Dendritic cell treated with granulocyte-macrophage colony-stimulating factor and Interleukin-4, amounts not matched to agents 40 ng/mL and 50 ng/mL, for 4 days (primary cell): Measurements from ENCODE around the gene OR56A3.

ENCODE experiments used
- H3K27ac Mint-ChIP-seq: one replicate; pipeline ENCODE4 v1.8.0; 2022; ENCODE audit warnings: mild to moderate bottlenecking, mixed read lengths
- H3K27me3 Mint-ChIP-seq: one replicate; pipeline ENCODE4 v1.8.0; 2022; ENCODE audit warnings: mild to moderate bottlenecking, mixed read lengths
- H3K36me3 Mint-ChIP-seq: one replicate; pipeline ENCODE4 v1.8.0; 2022; ENCODE audit warnings: low read depth, mixed read lengths
- H3K4me1 Mint-ChIP-seq: one replicate; pipeline ENCODE4 v1.8.0; 2022; ENCODE audit warnings: low read depth, mixed read lengths
- H3K4me3 Mint-ChIP-seq: one replicate; pipeline ENCODE4 v1.8.0; 2022; ENCODE audit warnings: mild to moderate bottlenecking, moderate library complexity, mixed read lengths
- H3K9me3 Mint-ChIP-seq: one replicate; pipeline ENCODE4 v1.8.0; 2022; ENCODE audit warnings: mixed read lengths
- intact Hi-C: fragments of 100-400 bp; cut with micrococcal nuclease; formaldehyde crosslinking; loops from one replicate; pipeline ENCODE4 v1.15.0; 2022

Gene OR56A3

DNA sequence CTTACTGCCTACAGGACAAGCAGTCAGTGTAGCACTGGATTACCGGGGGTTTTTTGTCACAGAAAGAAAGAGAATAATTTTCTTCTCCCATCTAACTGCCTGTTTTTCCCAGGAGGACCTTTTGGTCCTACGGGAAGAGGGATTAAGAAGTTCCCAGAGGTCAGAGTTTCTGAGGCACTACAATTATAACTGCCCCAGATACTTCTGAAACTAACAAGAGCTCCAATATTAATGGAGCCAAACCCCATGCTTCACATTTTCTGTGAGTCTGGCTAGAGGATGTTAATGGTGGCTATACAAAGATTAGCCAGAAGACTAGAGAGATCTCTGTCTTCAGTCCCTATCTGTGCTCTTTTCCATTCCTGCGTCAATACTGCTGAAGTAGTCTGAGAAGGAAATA is at the start of gene OR56A3:
TSS of gene OR56A3 (plus strand) at position 301 of the 400 bp plus-strand sequence. CDS start 5,096 bp downstream, outside the sequence.
- Mint-ChIP-seq H3K4me1 (no peaks in the 10 kb centered on the region), H3K27ac (no peak within 1 kb of the TSS), H3K4me3 (no peak within 1 kb of the TSS), H3K9me3 (peaks cover 21% of the 10 kb centered on the region), H3K36me3 (no peaks in the 10 kb centered on the region), H3K27me3 (no peaks in the 10 kb centered on the region)
- intact Hi-C loops = no loop called here

DNA sequence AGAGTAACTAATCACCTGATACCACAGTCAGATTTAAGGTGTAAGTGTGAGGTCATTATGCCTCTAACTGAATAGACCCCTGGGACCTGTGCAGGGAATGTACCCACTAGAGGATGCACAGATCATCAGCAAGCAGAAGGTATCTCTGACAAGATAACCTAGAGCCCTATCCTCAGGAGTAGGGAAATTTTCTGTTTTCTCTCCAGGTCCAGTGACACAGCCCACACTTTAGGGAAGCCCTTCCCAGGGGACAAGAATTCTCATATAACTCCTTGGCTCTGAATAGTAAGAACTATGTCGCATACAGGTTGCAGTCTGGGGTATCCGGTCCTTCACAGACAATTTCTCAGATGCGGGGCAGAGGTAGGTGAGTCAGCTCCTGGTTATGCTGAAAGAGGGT is 49.1 kb upstream of the OR56A3 start, which contains the start of gene OR52E5:
TSS of gene OR52E5 (plus strand) at position 301 of the 400 bp plus-strand sequence. CDS start 7,569 bp downstream, outside the sequence.
- intact Hi-C loops = loop anchor here (5.0 to 10.0 kb wide), 2 partner anchors 298 to 691 kb away; partner anchors contain the start of genes OR51V1 and TRIM6
- Mint-ChIP-seq H3K4me1 (no peaks in the 10 kb centered on the region), H3K9me3 (no peaks in the 10 kb centered on the region), H3K4me3 (no peak within 1 kb of the TSS), H3K27me3 (peaks cover 2% of the 10 kb centered on the region), H3K36me3 (no peaks in the 10 kb centered on the region), H3K27ac (no peak within 1 kb of the TSS)

DNA sequence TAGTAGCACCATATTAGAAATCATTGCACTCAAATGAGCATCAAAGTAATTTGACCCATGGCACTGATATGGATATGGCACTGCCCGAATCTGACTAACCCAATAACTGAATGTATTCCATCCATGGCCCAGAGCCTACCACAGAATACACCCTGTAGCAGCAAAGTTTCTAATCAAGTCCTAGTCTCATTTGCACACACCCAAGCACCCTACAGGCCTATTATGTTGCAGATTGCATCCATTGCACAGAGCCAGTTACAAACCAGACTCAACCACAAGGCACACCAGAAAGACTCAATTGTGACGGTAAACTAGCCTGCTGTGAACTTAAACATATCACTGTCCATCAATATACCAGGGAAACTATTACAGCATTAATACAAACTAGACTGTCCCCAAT is 42.5 kb upstream of the OR56A3 start:
- no peak overlapping the region for H3K4me3 Mint-ChIP-seq
- intact Hi-C loops = loop anchor here (10.0 kb wide), 1 partner anchor 305 kb away; the partner anchor contains the start of gene TRIM6
- no peaks in the 10 kb centered on the region for H3K36me3 Mint-ChIP-seq
- H3K9me3 Mint-ChIP-seq = no peaks in the 10 kb centered on the region
- no peaks in the 10 kb centered on the region for H3K27me3 Mint-ChIP-seq
- H3K27ac Mint-ChIP-seq = no peak overlapping the region
- no peaks in the 10 kb centered on the region for H3K4me1 Mint-ChIP-seq

DNA sequence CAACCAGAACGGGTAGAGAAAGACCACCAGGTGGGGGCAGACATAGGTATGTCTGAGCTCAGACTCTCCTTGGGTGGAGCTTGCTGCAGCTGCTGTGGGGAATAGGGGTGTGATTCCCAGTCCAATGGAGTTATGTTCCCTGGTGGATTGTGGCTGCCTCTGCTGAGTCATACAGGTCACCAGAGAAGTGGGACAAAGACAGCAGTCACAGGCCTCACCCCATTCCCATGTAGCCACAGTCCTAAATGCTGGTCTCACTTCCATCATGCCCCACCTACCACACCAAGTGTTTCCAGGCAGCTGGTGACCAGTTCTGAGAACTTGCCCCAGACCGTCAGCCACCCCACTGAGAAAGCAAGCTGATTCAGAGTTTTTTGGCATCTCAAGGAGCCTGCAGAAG is 31.5 kb upstream of the OR56A3 start:
- Mint-ChIP-seq H3K27ac (no peak overlapping the region), H3K27me3 (no peaks in the 10 kb centered on the region), H3K4me3 (no peak overlapping the region), H3K4me1 (no peaks in the 10 kb centered on the region), H3K36me3 (no peaks in the 10 kb centered on the region), H3K9me3 (no peaks in the 10 kb centered on the region)
- intact Hi-C loops = no loop called here

DNA sequence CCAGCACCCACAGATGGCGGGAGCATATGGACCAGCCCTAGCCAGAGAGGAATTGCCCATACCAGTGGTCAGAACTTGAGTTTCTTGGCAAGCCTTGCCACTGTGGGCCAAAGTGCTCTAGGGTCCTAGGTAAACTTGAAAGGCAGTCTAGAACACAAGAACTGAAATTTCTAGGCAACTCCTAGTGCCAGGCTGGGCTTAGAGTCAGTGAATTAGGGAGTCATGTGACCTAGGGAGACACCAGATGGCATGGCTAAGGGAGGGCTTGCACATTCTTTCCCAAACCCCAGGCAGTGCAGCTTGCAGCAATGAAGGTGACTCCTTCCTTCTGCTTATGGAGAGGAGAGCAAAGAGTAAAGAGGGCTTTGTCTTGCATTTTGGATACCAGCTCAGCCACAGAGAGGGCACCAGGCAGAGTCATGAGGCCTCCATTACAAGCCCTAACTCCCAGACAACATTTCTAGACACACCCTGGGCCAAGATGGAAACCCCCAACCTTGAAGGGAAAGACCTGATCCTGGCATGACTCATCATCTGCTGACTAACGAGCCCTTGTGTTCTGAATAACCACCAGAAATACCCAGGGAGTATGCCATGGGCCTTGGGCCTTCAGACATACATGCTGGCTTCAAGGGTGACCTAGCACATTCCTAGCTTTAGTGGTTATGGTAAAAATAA is 19.2 kb upstream of the OR56A3 start:
- no peak overlapping the region for H3K4me3 Mint-ChIP-seq
- intact Hi-C loops = no loop called here
- no peak overlapping the region for H3K27ac Mint-ChIP-seq
- no peaks in the 10 kb centered on the region for H3K27me3 Mint-ChIP-seq
- H3K9me3 Mint-ChIP-seq = peaks cover 17% of the 10 kb centered on the region
- no peaks in the 10 kb centered on the region for H3K36me3 Mint-ChIP-seq
- no peaks in the 10 kb centered on the region for H3K4me1 Mint-ChIP-seq

DNA sequence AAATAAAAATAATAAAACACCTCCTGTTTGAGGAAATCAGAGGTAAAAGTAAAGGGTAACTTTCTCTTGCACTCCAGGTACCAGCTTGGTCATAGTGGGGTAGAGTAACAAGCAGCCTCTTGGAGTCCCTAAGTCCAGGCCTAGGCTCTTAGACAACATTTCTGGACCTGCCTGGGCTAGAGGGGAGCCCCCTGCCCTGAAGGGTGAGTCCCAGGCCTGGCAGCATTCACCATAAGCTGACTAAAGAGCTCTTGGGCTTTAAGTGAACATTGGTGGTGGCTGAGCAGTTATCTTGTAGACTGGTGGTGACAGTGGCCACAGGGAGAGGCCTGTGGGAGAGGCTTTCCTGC is 18.6 kb upstream of the OR56A3 start:
- Mint-ChIP-seq H3K9me3 (peaks cover 22% of the 10 kb centered on the region), H3K4me3 (no peak overlapping the region), H3K27me3 (no peaks in the 10 kb centered on the region), H3K36me3 (no peaks in the 10 kb centered on the region), H3K27ac (no peak overlapping the region), H3K4me1 (no peaks in the 10 kb centered on the region)
- intact Hi-C loops = no loop called here

DNA sequence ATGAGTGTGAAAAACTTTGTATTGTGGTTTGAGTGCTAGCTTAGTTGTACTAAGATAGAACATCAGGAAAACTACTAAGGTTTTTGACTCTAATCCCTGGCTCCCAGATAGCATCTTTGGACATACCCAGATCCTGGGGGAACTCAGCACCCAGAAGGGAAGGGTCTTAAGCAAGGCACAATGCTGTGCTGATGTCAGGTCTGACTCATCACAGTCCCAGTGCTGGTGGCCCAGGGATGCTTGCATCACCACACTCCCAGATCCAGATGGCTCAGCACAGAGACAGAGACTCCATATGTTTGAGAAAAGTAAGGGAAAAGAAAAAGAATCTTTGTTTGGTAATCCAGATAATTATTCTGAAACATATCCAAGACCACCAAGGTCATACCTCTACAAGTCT is 18.3 kb upstream of the OR56A3 start:
- Mint-ChIP-seq H3K36me3 (no peaks in the 10 kb centered on the region), H3K9me3 (peaks cover 22% of the 10 kb centered on the region)

GRCh38 chr11:5928271-5928670 is 13.8 kb upstream of the OR56A3 start:
- no peaks in the 10 kb centered on the region for H3K4me1 Mint-ChIP-seq
- no peak overlapping the region for H3K4me3 Mint-ChIP-seq
- H3K27me3 Mint-ChIP-seq = no peaks in the 10 kb centered on the region
- intact Hi-C loops = no loop called here
- peaks cover 54% of the 10 kb centered on the region for H3K9me3 Mint-ChIP-seq
- H3K36me3 Mint-ChIP-seq = no peaks in the 10 kb centered on the region
- H3K27ac Mint-ChIP-seq = no peak overlapping the region

More for the DNA sequence above, 18.3 kb upstream of the OR56A3 start:
- H3K4me3 Mint-ChIP-seq = no peak overlapping the region
- H3K4me1 Mint-ChIP-seq = no peaks in the 10 kb centered on the region
- intact Hi-C loops = no loop called here
- H3K27ac Mint-ChIP-seq = no peak overlapping the region
- no peaks in the 10 kb centered on the region for H3K27me3 Mint-ChIP-seq

GRCh38 chr11:5928811-5929210 is 13.2 kb upstream of the OR56A3 start:
- peaks cover 58% of the 10 kb centered on the region for H3K9me3 Mint-ChIP-seq
- no peak overlapping the region for H3K4me3 Mint-ChIP-seq
- intact Hi-C loops = no loop called here
- H3K27me3 Mint-ChIP-seq = no peaks in the 10 kb centered on the region
- no peaks in the 10 kb centered on the region for H3K4me1 Mint-ChIP-seq
- H3K27ac Mint-ChIP-seq = no peak overlapping the region
- no peaks in the 10 kb centered on the region for H3K36me3 Mint-ChIP-seq

DNA sequence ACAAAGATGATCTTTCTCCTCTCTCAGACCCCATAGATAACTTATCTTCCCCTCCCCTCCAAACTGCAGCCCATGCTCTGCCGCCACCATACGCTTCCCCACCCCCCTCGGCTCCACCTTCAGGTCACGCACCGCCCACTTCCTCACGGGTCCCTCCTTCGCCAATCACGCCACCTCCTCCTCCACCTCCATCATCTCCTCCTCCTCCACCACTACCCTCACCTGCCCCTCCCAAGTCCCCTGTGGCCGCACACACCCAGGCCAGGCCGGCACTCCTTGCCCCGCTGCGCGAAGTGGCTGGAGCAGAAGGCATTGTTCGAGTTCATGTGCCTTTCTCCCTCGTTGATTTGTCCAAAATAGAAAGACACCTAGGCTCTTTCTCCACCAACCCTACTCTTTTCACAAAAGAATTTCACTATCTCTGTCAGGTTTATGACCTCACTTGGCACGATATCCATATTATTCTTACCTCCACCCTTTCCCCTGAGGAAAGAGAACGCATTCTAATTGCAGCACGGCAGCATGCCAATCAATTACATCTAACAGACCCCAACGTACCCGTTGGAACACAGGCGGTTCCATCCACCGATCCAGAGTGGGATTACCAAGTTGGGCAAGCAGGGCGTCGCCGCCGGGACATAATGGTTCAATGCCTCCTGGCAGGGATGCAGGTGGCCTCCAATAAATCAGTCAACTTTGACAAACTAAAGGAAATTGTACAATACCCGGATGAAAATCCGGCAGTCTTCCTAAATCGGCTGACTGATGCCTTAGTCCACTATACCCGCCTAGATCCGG is 12.3 kb upstream of the OR56A3 start:
- Mint-ChIP-seq H3K27ac (no peak overlapping the region), H3K4me1 (no peaks in the 10 kb centered on the region), H3K36me3 (no peaks in the 10 kb centered on the region), H3K4me3 (no peak overlapping the region), H3K27me3 (no peaks in the 10 kb centered on the region), H3K9me3 (peaks cover 58% of the 10 kb centered on the region)
- intact Hi-C loops = no loop called here

- Mint-ChIP-seq H3K4me3 (no peak overlapping the region), H3K4me1 (no peaks in the 10 kb centered on the region), H3K9me3 (peaks cover 61% of the 10 kb centered on the region), H3K36me3 (no peaks in the 10 kb centered on the region), H3K27me3 (no peaks in the 10 kb centered on the region), H3K27ac (no peak overlapping the region)
- intact Hi-C loops = no loop called here
These were observed 11.4 kb upstream of the OR56A3 start for GRCh38 chr11:5930614-5931013.

DNA sequence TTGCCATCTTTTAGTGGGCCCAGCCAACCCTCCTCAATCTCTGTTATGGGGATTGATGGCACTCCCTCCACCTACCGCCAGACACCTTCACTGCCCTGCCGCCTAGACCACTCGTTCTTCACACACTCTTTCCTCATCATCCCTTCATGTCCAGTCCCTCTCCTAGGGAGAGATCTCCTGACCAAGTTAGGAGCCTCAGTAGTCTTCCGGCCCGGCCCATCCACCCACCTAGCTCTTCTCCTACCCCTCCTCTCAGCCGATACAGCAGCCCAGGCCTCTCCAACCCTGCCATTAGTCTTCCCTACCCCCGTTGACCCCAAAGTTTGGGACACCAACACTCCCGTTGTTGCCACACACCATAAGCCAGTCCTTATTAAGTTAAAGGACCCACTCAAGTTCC is 11.0 kb upstream of the OR56A3 start:
- intact Hi-C loops = no loop called here
- H3K4me3 Mint-ChIP-seq = no peak overlapping the region
- no peaks in the 10 kb centered on the region for H3K36me3 Mint-ChIP-seq
- H3K9me3 Mint-ChIP-seq = peaks cover 66% of the 10 kb centered on the region
- no peak overlapping the region for H3K27ac Mint-ChIP-seq
- H3K4me1 Mint-ChIP-seq = no peaks in the 10 kb centered on the region
- no peaks in the 10 kb centered on the region for H3K27me3 Mint-ChIP-seq

DNA sequence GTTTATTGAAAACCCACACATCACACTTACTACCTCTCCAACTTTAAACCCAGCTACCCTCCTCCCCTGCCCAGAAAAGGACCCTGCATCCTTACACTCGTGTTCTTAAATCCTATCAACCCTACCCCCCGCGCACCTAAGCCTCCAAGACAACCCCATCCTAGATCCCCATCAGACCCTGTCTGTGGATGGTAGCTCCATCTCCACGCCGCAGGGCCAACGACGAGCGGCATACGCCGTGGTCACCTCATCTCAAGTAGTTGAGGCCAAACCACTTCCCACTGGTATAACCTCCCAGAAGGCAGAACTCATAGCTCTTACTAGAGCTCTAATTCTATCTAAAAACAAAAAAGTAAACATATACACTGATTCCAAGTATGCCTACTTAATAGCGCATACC is 9.4 kb upstream of the OR56A3 start:
- H3K27ac Mint-ChIP-seq = no peak overlapping the region
- H3K9me3 Mint-ChIP-seq = peaks cover 82% of the 10 kb centered on the region
- no peaks in the 10 kb centered on the region for H3K27me3 Mint-ChIP-seq
- no peaks in the 10 kb centered on the region for H3K4me1 Mint-ChIP-seq
- no peaks in the 10 kb centered on the region for H3K36me3 Mint-ChIP-seq
- intact Hi-C loops = no loop called here
- H3K4me3 Mint-ChIP-seq = no peak overlapping the region

DNA sequence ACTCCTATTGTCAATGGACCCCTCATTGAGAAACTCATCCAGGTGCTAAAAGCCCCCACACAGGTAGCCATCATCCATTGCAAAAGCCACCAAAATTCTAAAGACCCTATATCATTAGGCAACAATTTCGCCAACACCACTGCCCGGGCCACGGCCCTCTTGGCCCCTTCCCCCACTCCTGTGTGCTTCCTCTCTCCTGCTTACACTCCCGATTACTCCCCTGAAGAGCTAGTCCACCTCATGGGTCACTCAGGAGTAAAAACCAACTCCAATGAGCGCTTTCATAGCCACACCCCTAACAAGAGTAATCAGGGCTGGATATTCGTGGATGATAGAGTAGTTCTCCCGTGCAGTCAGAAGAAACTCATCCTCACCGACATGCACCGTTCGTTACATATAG is 8.9 kb upstream of the OR56A3 start:
- H3K27me3 Mint-ChIP-seq = no peaks in the 10 kb centered on the region
- intact Hi-C loops = no loop called here
- H3K4me1 Mint-ChIP-seq = no peaks in the 10 kb centered on the region
- H3K36me3 Mint-ChIP-seq = no peaks in the 10 kb centered on the region
- H3K27ac Mint-ChIP-seq = no peak overlapping the region
- no peak overlapping the region for H3K4me3 Mint-ChIP-seq
- H3K9me3 Mint-ChIP-seq = peaks cover 83% of the 10 kb centered on the region
